GM12801 (cell line): Measurements from ENCODE around the gene FAM204A.

ENCODE experiments used
- TF ChIP-seq, protein P1 (sequence below): IDR thresholded peaks from one replicate; pipeline ENCODE4 v1.5.1; 2011; ENCODE audit warnings: control low read depth; ENCODE audit not compliant: insufficient read length; ENCODE audit errors: extremely low read depth

Gene FAM204A

DNA sequence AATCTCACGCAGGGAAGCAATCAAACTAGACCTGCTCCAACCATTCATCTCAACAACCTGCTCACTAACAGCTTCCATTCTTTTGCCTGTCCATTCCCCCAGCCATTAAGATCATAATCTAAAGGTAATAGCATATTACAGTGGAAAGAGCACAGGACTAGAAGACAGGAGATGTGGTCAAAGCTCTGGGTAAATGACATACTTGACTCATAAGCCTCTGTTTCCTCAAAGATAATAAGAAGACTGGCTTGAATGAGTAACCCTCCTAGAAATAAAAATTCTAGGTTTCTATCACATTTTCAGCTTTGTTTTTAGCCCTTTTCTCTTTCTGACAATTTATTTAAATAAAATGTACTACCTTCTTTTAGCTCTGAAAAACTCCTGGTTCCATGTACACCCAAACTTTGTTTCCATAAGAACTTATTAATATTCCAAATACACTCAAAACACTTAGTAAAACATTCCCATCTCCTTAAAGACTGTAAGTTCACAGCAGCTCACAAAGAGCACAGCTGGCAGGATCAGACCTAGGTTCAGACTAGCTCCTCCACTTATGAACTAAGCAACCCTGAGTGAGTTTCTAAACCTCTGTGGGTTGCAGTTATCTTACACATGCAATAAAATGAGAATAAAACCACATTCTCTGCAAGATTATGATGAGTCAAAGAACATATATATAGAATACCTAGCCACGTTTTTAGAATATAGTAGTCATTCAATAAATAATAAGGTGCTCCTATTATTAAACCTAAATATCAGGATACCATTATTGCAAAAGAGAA, 11.6 kb downstream of the FAM204A start:
- TF ChIP-seq, protein P1, sequence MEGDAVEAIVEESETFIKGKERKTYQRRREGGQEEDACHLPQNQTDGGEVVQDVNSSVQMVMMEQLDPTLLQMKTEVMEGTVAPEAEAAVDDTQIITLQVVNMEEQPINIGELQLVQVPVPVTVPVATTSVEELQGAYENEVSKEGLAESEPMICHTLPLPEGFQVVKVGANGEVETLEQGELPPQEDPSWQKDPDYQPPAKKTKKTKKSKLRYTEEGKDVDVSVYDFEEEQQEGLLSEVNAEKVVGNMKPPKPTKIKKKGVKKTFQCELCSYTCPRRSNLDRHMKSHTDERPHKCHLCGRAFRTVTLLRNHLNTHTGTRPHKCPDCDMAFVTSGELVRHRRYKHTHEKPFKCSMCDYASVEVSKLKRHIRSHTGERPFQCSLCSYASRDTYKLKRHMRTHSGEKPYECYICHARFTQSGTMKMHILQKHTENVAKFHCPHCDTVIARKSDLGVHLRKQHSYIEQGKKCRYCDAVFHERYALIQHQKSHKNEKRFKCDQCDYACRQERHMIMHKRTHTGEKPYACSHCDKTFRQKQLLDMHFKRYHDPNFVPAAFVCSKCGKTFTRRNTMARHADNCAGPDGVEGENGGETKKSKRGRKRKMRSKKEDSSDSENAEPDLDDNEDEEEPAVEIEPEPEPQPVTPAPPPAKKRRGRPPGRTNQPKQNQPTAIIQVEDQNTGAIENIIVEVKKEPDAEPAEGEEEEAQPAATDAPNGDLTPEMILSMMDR, result no peak

DNA sequence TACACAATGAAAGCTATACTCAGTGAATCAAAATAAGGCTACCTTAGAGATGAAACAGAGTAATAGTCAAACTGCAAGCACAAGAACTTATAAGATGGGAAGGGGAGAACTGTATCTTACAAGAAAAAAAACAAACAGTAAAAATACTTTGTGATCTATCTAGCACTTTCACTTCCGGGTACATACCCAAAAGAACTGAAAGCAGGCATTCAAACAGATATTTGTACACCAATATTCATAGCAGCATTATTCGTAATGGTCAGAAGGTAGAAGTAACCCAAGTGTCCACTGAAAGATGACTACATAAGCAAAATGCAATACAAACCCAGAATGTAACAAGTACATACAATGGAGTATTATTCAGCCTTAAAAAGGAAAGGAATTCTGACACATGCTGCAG, 18.0 kb downstream of the FAM204A start:
- TF ChIP-seq, protein P1, result no peak

DNA sequence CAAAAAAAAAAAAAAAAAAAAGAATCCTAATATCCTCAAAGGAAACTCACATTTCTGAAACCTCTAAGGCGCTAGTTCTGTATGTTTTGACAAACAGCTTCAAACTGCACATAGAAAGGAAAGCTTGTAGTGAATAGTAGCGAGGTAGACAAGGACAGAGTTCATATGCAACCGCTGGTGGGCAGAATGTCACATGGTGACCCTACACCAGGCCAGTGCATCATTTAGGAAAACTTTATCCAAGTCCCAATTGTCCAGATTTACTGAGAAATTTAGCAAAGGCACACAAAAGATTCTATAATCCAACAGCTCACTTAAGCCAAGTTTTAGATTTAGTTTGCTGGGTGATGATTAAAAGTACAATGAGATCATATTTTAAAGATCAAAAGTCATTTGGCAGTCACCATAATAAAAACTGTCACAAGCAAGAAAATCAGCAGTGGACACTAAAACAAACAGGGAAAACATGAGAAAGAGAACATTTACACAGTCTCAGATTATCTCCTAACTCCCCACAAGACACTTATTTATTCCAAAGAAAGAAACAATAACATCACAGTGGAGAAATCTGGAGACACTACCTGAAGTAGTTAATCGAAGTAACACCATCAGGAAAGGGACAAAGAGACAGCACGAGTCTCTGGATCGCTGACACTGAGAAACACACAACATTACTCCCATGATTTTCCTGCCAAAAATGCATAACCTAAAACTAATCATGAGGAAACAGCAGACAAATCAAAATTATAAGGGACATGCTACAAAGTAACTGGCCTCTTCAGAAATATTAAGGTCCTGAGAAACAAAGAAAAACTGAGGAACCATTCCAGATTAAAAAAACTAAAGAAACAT, 20.2 kb downstream of the FAM204A start:
- TF ChIP-seq, protein P1, result no peak

DNA sequence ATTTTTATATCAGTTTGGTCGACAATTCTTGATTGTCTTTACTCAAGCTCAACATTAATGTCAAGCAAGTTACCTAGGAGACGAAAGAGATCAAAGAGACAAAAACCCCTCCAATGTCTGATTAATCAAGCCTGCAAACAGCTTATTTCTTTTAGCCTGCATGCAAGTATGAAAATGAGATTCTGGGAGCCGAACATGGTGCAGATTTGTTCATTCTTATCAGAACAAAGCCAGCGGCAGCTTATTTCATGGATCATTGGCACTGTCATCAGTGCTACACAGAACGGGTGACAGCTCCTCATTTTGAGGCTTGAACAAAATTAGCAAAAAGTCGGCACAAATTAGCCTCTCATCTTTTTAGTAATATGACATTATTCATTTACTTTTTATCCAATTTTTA, 26.5 kb downstream of the FAM204A start:
- TF ChIP-seq, protein P1, result no peak

DNA sequence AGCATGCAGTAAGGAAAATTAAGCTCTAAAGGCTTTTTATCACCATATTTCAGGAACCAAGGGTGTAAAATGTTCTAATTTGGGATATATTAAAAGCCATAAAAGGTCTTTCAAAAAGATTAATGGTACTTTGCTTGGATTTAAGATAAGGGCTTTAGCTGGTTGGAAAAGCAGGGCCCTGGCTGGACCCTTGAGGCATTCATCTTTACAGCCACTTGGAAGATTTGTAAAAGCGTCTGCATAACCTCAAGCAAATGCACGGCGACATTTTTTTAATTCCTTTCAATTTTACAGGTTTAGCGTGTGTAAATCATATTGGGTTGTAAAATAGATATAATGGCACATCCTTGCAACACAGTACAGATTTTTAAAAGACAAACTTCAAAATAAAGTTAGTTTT, 27.2 kb downstream of the FAM204A start:
- TF ChIP-seq, protein P1, result no peak

DNA sequence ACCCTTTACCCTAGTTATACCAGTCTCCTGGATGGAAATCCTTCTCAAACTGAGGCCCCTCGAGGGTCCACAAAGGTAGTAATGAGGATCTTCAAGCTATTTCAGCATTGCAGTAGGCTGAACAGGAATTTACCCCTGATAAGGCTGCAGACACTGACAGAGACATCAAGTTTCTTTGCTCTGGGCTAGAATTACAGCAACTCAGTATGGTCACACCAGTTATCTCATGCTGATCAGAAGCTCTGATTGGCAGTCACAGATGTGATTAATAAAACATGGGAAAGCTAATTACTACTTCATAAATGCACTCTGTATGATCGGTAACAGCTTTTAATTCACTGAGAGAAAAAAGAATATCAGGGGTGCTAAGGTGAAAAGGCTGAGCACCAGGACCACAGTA, 30.6 kb downstream of the FAM204A start:
- TF ChIP-seq, protein P1, result no peak

DNA sequence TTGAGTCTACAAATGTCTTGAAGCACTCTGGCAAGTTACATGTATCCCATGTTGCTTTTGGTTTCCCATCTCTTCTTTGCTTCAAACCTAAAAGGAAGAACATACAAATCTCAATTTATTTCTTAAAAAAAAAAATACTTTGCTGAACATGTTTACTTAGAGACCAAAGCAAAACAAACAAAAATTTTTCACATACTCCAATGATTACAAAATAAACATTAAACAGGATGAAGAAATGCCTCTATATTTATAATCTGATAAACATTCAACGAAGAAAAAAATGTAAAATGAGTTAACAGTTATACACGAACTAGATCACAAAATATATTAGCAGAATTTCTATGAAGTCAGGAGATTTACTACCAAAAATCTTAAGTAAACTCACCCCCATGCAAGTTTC, 31.3 kb downstream of the FAM204A start:
- TF ChIP-seq, protein P1, result no peak
